Lower lobe of right lung (tissue), 2 donors: ENCODE data around the gene ATXN1. TPM values are rescaled to one million over a fixed set of nuclear protein-coding genes. Genes with fewer than 3 reads are reported as not detected.
"Not testable (repeated sequence)": the region's sequence is repeated elsewhere in the genome, so short reads cannot be mapped to it uniquely, and the experiment has no call there.

Experiments used
- ATAC-seq, 2 donors: fragments of 200-7000 bp; cut with Tn5 transposase; one replicate each; pipeline ENCODE4 v1.9.1; 2020 to 2022; ENCODE audit warnings: mild to moderate bottlenecking in 2 of 2, moderate library complexity in 2 of 2
- DNase-seq: peaks from one replicate; pipeline ENCODE4 v3.0.0-alpha.2; 2020
- H3K27ac ChIP-seq: fragments of 200-600 bp; one replicate; pipeline ENCODE4 v1.8.0; 2022
- H3K27me3 ChIP-seq: fragments of 200-600 bp; one replicate; pipeline ENCODE4 v1.8.0; 2022; ENCODE audit warnings: low read depth
- H3K36me3 ChIP-seq: fragments of 200-600 bp; one replicate; pipeline ENCODE4 v1.8.0; 2022; ENCODE audit warnings: mild to moderate bottlenecking
- H3K4me1 ChIP-seq: fragments of 200-600 bp; one replicate; pipeline ENCODE4 v1.8.0; 2022
- H3K4me3 ChIP-seq: fragments of 200-600 bp; one replicate; pipeline ENCODE4 v1.8.0; 2022; ENCODE audit warnings: mild to moderate bottlenecking
- H3K9me3 ChIP-seq: fragments of 200-600 bp; one replicate; pipeline ENCODE4 v1.8.0; 2022
- intact Hi-C: fragments of 100-400 bp; cut with DNase I; formaldehyde crosslinking; loops from one replicate; pipeline ENCODE4 v1.11.0; 2022
- total RNA-seq: library from RNA; stranded (reverse); fragmentation: NEBNext Ultra II Directional; extraction: Animal tissue kit (Norgen Biotek cat#: 25700); gene quantifications from one replicate; pipeline ENCODE4 v1.2.1, GENCODE V29; 2021
- TF ChIP-seq, protein P1 (sequence below): fragments of 200-600 bp; IDR thresholded peaks from one replicate; pipeline ENCODE4 v1.8.0; 2022; ENCODE audit warnings: antibody characterized with exemption, mild to moderate bottlenecking
- donor health status: DM: no; HTN: yes; CAD: no; lungs with severe emphysema.

Gene ATXN1
- total RNA-seq, 1 donor from 2014 or later: 75.9 TPM

DNA sequence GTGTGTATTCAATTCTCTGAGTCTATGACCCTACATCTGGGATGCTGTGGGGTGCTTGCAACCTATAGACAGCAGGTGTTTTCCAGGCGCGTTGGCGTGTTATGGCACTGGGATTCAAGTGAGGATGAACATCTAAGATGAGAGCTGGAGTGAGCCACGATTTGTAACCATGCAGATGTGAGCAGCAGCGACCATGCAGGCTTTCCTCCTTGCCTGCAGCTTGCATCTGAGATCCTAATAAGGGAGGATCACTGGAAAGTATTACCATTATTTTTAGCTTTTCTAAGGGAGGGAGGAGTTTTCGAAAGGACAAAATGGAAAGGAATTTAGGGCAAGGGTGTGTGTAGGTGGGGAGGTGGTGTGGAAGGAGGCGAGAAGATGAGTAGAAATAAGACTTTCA, 216.7 kb downstream of the ATXN1 start:
- no peaks in the 10 kb centered on the region for H3K36me3 ChIP-seq
- TF ChIP-seq, protein P1, sequence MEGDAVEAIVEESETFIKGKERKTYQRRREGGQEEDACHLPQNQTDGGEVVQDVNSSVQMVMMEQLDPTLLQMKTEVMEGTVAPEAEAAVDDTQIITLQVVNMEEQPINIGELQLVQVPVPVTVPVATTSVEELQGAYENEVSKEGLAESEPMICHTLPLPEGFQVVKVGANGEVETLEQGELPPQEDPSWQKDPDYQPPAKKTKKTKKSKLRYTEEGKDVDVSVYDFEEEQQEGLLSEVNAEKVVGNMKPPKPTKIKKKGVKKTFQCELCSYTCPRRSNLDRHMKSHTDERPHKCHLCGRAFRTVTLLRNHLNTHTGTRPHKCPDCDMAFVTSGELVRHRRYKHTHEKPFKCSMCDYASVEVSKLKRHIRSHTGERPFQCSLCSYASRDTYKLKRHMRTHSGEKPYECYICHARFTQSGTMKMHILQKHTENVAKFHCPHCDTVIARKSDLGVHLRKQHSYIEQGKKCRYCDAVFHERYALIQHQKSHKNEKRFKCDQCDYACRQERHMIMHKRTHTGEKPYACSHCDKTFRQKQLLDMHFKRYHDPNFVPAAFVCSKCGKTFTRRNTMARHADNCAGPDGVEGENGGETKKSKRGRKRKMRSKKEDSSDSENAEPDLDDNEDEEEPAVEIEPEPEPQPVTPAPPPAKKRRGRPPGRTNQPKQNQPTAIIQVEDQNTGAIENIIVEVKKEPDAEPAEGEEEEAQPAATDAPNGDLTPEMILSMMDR: no peak
- no peak overlapping the region for H3K4me3 ChIP-seq
- H3K4me1 ChIP-seq: peaks cover 35% of the 10 kb centered on the region
- ATAC-seq: no peak
- peak overlapping the region; percentile 4 for H3K27ac ChIP-seq
- H3K27me3 ChIP-seq: no peaks in the 10 kb centered on the region
- H3K9me3 ChIP-seq: no peaks in the 10 kb centered on the region
- no peak for DNase-seq
- intact Hi-C loops: no loop called here

DNA sequence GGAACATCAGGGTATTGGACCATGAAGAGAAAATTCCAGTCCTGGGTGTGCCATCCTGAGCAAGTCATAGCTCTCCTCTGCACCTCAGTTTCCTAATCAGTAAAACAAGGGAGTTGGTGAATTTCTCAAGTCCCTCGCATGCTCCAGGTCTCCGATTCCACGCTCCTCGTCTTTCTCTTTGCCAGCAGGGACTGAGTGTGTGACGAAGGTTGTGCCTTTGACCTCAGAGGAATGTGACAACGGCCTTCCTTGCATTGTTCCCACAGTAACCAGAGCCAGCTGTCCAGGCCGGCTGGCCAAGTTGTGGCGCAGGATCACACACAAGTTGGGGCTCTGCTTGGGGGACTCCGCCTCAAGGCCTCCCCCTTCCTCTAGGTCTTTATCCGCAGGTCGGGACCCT, 217.3 kb downstream of the ATXN1 start:
- H3K9me3 ChIP-seq: no peaks in the 10 kb centered on the region
- DNase-seq (no peak), ATAC-seq (peak; percentile 31 to 64)
- no peaks in the 10 kb centered on the region for H3K36me3 ChIP-seq
- TF ChIP-seq, protein P1: no peak
- no peak overlapping the region for H3K4me3 ChIP-seq
- peak overlapping the region; percentile 4 for H3K27ac ChIP-seq
- intact Hi-C loops: no loop called here
- peaks cover 35% of the 10 kb centered on the region for H3K4me1 ChIP-seq
- H3K27me3 ChIP-seq: no peaks in the 10 kb centered on the region

DNA sequence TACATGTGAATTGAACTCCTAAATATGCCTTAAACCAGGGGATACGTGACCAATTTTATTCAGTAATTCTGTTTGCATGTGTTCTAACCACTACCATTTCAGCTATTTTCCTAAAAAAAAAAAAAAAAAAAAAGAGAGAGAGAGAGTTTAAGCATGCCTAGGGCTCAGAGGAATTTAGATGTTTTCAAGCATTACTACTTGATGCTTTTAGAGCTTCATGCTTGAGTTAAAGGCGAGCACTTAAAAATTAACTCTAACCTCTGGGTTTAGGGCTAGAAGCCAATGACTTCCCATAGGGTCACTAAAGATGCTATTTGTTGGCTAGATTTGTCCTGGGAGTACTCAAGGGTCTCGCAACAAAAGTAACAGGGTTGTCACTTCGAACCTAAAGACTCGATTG, 217.7 kb downstream of the ATXN1 start:
- H3K4me1 ChIP-seq: peaks cover 35% of the 10 kb centered on the region
- TF ChIP-seq, protein P1: no peak
- H3K27me3 ChIP-seq: no peaks in the 10 kb centered on the region
- intact Hi-C loops: no loop called here
- DNase-seq (no peak), ATAC-seq (no peak)
- no peaks in the 10 kb centered on the region for H3K9me3 ChIP-seq
- H3K4me3 ChIP-seq: no peak overlapping the region
- H3K27ac ChIP-seq: peak overlapping the region; percentile 4
- no peaks in the 10 kb centered on the region for H3K36me3 ChIP-seq

DNA sequence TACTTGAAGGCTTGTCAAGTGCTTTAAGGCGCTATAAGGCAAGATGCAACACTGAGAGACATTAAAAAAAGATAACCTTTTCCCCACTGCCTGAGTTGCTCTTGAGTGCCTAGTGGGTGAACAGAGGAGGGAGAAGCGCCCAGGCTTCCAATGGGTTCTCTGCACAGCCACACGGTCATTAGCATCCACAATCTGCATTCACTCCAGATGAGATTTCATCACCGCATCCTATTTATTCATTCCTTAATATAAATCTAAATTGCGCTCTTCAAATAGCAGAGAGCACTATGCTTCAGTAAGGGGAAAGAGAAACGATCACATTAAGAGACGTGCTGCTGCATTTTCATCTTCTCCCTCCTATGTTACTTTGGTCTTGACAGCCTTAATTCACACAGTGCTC, 219.2 kb downstream of the ATXN1 start:
- H3K4me1 ChIP-seq: peaks cover 33% of the 10 kb centered on the region
- ATAC-seq: no peak

DNA sequence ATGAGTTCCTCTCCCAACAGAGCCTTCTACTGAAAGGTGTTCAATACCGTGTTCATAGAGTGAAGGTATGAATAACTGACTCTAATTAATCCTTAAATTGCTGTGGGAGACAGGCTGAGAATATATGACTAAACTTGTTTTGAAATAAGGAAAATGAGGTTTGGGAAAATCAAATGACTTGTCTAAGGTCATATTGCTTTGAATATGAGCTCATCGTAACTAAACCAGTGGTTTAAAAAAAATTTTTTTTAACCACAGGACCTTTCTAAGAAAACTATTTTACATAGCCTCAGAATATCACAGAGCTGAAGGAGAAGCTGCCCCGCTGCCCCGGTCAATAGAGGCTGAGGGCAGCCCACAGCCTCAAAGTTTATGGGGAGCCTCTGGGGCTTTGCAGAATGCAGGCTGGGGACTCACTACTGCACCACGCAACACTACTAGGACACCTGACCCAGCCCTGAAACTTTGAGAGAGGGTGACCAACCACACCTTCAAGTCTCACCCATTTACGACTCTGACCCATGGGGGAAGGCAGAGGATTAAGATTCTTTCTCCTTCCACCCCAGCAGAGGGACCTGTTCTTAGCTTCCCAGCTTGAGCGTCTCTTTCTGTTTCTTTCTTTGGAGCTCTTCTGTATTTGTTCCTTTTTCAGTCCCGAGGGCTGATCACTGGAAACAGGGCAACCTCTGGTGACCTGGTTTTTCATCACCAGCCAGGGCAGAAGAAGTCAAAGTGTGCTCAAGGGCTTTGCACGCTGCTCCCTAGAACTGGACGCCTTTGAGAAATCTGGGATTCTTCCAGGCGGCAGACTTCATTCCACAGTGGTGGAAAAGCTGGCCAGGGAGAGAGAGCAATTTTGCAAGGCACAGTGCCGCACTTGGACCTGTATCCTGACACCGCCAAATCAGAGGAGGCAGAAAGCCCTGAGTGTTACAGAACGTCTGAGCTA, 220.2 kb downstream of the ATXN1 start:
- TF ChIP-seq, protein P1: peak; percentile 10
- ATAC-seq (peak; percentile 15 to 20), DNase-seq (no peak)
- Histone ChIP-seq H3K4me1 (peaks cover 28% of the 10 kb centered on the region), H3K9me3 (no peaks in the 10 kb centered on the region), H3K4me3 (no peak overlapping the region), H3K36me3 (no peaks in the 10 kb centered on the region), H3K27ac (no peak overlapping the region), H3K27me3 (no peaks in the 10 kb centered on the region)
- intact Hi-C loops: no loop called here

More for the DNA sequence above, 219.2 kb downstream of the ATXN1 start:
- H3K36me3 ChIP-seq: no peaks in the 10 kb centered on the region
- TF ChIP-seq, protein P1: no peak
- DNase-seq: no peak
- no peak overlapping the region for H3K4me3 ChIP-seq
- no peak overlapping the region for H3K27ac ChIP-seq
- H3K9me3 ChIP-seq: no peaks in the 10 kb centered on the region
- no peaks in the 10 kb centered on the region for H3K27me3 ChIP-seq
- intact Hi-C loops: no loop called here

DNA sequence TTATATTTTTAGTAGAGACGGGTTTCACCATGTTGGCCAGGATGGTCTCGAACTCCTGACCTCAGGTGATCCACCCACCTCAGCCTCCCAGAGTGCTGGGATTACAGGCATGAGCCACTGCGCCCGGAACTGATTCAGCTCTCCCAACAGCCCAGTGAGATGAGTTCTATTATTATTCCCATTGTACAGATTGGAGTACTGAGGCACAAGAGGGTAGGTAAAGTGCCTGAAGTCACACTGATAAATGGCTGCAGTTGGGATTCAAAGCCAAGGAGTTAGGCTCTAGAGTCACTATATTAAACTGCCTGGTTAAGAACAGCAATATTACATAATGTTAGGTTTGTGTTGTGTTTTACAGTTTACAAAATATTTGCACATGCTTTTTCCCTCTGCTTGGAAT, 220.9 kb downstream of the ATXN1 start:
- ATAC-seq: not testable (repeated sequence)

More for the DNA sequence above, 220.9 kb downstream of the ATXN1 start:
- DNase-seq, H3K27me3 ChIP-seq, H3K4me3 ChIP-seq, H3K9me3 ChIP-seq, H3K27ac ChIP-seq, intact Hi-C loops, H3K36me3 ChIP-seq: not testable (repeated sequence)
- H3K4me1 ChIP-seq: peaks cover 28% of the 10 kb centered on the region
